Measurements from ENCODE around the gene ARMC7. TPM values are rescaled to one million over a fixed set of nuclear protein-coding genes. Genes with fewer than 3 reads are reported as not detected.

ARMC7 gene
- total and polyA plus RNA-seq, 8 donors, result 2.2 to 26.8 (median 11.4) TPM

GRCh38 chr17:75098861-75099260 is 10.9 kb upstream of the ARMC7 start:
- Histone ChIP-seq H3K4me1 (peaks cover 9 to 37% (median 26%) of the 10 kb centered on the region in 4 donors), H3K9me3 (no peaks in the 10 kb centered on the region), H3K27me3 (no peaks in the 10 kb centered on the region), H3K27ac (no peak overlapping the region), H3K36me3 (peaks cover 22 to 44% (median 36%) of the 10 kb centered on the region in 4 donors), H3K4me3 (no peak overlapping the region)
- TF ChIP-seq EP300 (IDR thresholded peaks at IDR 0.05) (no peak), POLR2A (IDR thresholded peaks at IDR 0.05) (no peak), CTCF (IDR thresholded peaks at IDR 0.05) (no peak), POLR2AphosphoS5 (IDR thresholded peaks at IDR 0.05) (no peak)
- intact Hi-C loops (cut with DNase I; ENCODE audit: low total_unique reads), result no loop called here
- WGBS, 5 donors, result 84 to 95% (median 85%) methylated on average over 7 of the region's 7 CpGs
- no peak for DNase-seq

GRCh38 chr17:75099881-75100595 is 9.7 kb upstream of the ARMC7 start:
- DNase-seq, result no peak
- peaks cover 22 to 56% (median 46%) of the 10 kb centered on the region in 4 donors for H3K36me3 ChIP-seq
- H3K27me3 ChIP-seq, result no peaks in the 10 kb centered on the region
- no peak overlapping the region for H3K27ac ChIP-seq
- peaks cover 6 to 32% (median 18%) of the 10 kb centered on the region in 4 donors for H3K4me1 ChIP-seq
- TF ChIP-seq EP300 (IDR thresholded peaks at IDR 0.05) (no peak), POLR2A (IDR thresholded peaks at IDR 0.05) (no peak), CTCF (IDR thresholded peaks at IDR 0.05) (no peak)
- WGBS, 5 donors, result 91 to 96% (median 96%) methylated on average over 19 to 31 of the region's 31 CpGs
- intact Hi-C loops (cut with DNase I; ENCODE audit: low total_unique reads), result no loop called here
- no peak overlapping the region for H3K4me3 ChIP-seq
- no peaks in the 10 kb centered on the region for H3K9me3 ChIP-seq

GRCh38 chr17:75102385-75102821 is 7.4 kb upstream of the ARMC7 start:
- H3K27ac ChIP-seq, result no peak overlapping the region
- H3K4me3 ChIP-seq, result no peak overlapping the region
- no peaks in the 10 kb centered on the region for H3K27me3 ChIP-seq
- peak in 1 of 2 donors; percentile 35 for DNase-seq
- TF ChIP-seq EP300 (IDR thresholded peaks at IDR 0.05) (no peak), CTCF (IDR thresholded peaks at IDR 0.05) (no peak), POLR2A (IDR thresholded peaks at IDR 0.05) (no peak), POLR2AphosphoS5 (IDR thresholded peaks at IDR 0.05) (no peak)
- intact Hi-C loops (cut with DNase I; ENCODE audit: low total_unique reads), result no loop called here
- H3K9me3 ChIP-seq, result no peaks in the 10 kb centered on the region
- H3K36me3 ChIP-seq, result peaks cover 22 to 59% (median 47%) of the 10 kb centered on the region in 4 donors
- WGBS, 5 donors, result 61 to 75% (median 68%) methylated on average over 12 of the region's 12 CpGs
- peaks cover 0 to 27% (median 9%) of the 10 kb centered on the region in 4 donors for H3K4me1 ChIP-seq

DNA sequence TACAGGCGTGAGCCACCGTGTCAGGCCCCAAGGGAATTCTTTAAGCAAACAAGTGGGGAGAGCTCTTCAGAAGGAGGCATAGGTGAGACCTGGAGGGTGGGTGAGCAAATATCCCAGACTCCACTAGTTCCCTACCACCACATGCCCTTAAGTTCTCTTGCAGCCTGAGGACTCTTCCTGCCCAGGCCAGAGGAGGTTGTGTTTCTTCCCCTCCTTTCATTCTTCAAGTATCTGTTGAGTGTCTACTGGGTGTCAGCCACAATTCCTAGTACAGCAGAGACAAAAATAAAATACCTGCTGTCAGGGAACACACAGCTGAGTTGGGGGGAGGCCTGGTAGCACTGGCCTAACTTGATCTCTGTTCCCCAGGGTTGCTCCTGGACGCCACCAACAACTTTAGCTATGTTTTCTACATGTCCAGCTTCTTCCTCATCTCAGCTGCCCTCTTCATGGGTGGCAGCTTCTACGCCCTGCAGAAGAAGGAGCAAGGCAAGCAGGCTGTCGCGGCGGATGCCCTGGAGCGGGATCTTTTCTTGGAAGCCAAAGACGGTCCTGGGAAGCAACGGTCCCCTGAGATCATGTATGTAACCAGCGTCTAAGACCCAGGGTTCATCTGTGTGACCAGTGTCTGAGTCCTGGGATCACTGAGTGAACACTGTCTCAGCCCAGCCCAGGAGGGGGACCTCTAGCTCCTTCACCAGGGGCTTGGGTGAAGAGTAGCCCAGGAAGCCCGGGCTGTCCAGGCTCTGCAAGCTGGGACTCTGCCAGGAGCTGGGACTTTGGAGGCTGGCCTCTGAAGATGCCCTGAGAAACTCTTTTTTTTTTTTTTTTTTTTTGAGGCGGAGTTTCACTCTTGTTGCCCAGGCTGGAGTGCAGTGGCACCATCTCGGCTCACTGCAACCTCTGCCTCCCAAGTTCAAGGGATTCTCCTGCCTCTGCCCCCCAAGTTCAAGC is 5.9 kb upstream of the ARMC7 start:
- Histone ChIP-seq H3K27ac (no peak overlapping the region), H3K4me3 (no peak overlapping the region), H3K27me3 (no peaks in the 10 kb centered on the region), H3K4me1 (peaks cover 0 to 39% (median 12%) of the 10 kb centered on the region in 4 donors), H3K36me3 (peaks cover 12 to 49% (median 32%) of the 10 kb centered on the region in 4 donors), H3K9me3 (no peaks in the 10 kb centered on the region)
- no peak for DNase-seq
- intact Hi-C loops (cut with DNase I; ENCODE audit: low total_unique reads), result no loop called here
- TF ChIP-seq POLR2AphosphoS5 (IDR thresholded peaks at IDR 0.05), result no peak
- TF ChIP-seq POLR2A (IDR thresholded peaks at IDR 0.05), result no peak
- TF ChIP-seq EP300 (IDR thresholded peaks at IDR 0.05), result no peak
- TF ChIP-seq CTCF (IDR thresholded peaks at IDR 0.05), result no peak
- WGBS, 5 donors, result 78 to 87% (median 83%) methylated on average over 13 to 14 of the region's 14 CpGs
